ENCODE measurements around the gene VWA8. TPM values are rescaled to one million over a fixed set of nuclear protein-coding genes. Genes with fewer than 3 reads are reported as not detected.

VWA8 gene
- polyA plus RNA-seq, 1 of the 3 experiments (the other 2 are of a cell fraction), result 5.5 TPM

GRCh38 chr13:41751277-41751676 lies 209.6 kb downstream of the VWA8 start:
- TF ChIP-seq RAD21 (IDR thresholded peaks at IDR 0.05; ENCODE audit: low read length), result no peak
- peak; percentile 25; the same call in 1 of the 2 replicates for TF ChIP-seq POLR2AphosphoS5 (IDR thresholded peaks at IDR 0.05; ENCODE audit: low read depth, low read length)
- peak; percentile 30; the same call in 1 of the 2 replicates for TF ChIP-seq NFIC (IDR thresholded peaks at IDR 0.05; ENCODE audit: borderline replicate concordance)
- TF ChIP-seq FOSL2 (IDR thresholded peaks at IDR 0.05; ENCODE audit: borderline replicate concordance, low read depth), result peak; percentile 43; the same call in 1 of the 2 replicates
- TF ChIP-seq EP300 (IDR thresholded peaks at IDR 0.05; ENCODE audit: borderline replicate concordance in 1 of 2, low read depth in 1 of 2, low read length in 1 of 2), result peak; percentile 19 to 55; a peak in 2 of 4 replicates
- TF ChIP-seq JUND (IDR thresholded peaks at IDR 0.05), result peak; percentile 50; the same call in 1 of the 2 replicates
- no peak for TF ChIP-seq USF1 (IDR thresholded peaks at IDR 0.05; ENCODE audit: borderline replicate concordance, low read depth)
- peak; percentile 86 for TF ChIP-seq TCF12 (IDR thresholded peaks at IDR 0.05)
- peak; percentile 78; the same call in 1 of the 2 replicates for TF ChIP-seq REST (IDR thresholded peaks at IDR 0.05; ENCODE audit: low read depth, low read length)
- no peak for TF ChIP-seq CHD2 (IDR thresholded peaks at IDR 0.05; ENCODE audit: low read length, partially characterized antibody)
- no peak for TF ChIP-seq MEF2A (IDR thresholded peaks at IDR 0.05; ENCODE audit: borderline replicate concordance, low read depth)
- TF ChIP-seq PBX3 (IDR thresholded peaks at IDR 0.05), result peak; percentile 77
- no peak for TF ChIP-seq YY1 (IDR thresholded peaks at IDR 0.05; ENCODE audit: low read depth)
- no peak for TF ChIP-seq NRF1 (IDR thresholded peaks at IDR 0.05; ENCODE audit: low read depth, low read length)
- TF ChIP-seq CTCF (IDR thresholded peaks at IDR 0.05), result no peak
- CTCF ChIA-PET, result interaction anchor here (1.0 kb wide), 1 partner anchor 22 kb away, joined by 3 read pairs; no protein-coding TSS in a partner anchor

More at GRCh38 chr13:41751277-41751676, 209.6 kb downstream of the VWA8 start:
- Histone ChIP-seq H3K4me1 (ENCODE audit: control insufficient read depth in 1 of 2, insufficient read depth in 2 of 2, low read depth in 1 of 2, low read length in 1 of 2) (peaks cover 0 to 2% of the 10 kb centered on the region in 2 experiments; a peak in 1 of 4 replicates), H3K36me3 (replicated peaks in 1 of 2; ENCODE audit: control insufficient read depth in 1 of 2, insufficient read depth in 2 of 2, low read length in 1 of 2) (no peaks in the 10 kb centered on the region), H3K4me3 (ENCODE audit: low read depth in 2 of 2, low read length in 1 of 2) (no peak overlapping the region), H2AFZ (ENCODE audit: low read depth) (no peak overlapping the region), H3K79me2 (ENCODE audit: insufficient read depth) (no peaks in the 10 kb centered on the region), H3F3A (replicated peaks; ENCODE audit: insufficient read depth) (peaks cover 10% of the 10 kb centered on the region), H3K4me2 (no peak overlapping the region), H3K27me3 (ENCODE audit: insufficient read depth) (no peaks in the 10 kb centered on the region), H4K20me1 (ENCODE audit: insufficient read depth) (no peaks in the 10 kb centered on the region), H3K9me2 (no peaks in the 10 kb centered on the region), H3K9me3 (no peaks in the 10 kb centered on the region), H3K27ac (ENCODE audit: low read depth in 2 of 2, low read length in 1 of 2) (peak overlapping the region in 1 of 2 experiments; percentile 54; a peak in 2 of 4 replicates), H3K9ac (no peak overlapping the region)
- WGBS (ENCODE audit: low lambda C conversion rate), result 15% methylated on average over 2 of the region's 2 CpGs
- DNase-seq, result no peak
- POLR2A ChIA-PET, result no interaction called here
